KMS-11 (cell line): Measurements from ENCODE around the gene DSCAM.

ENCODE experiments used
- H2AFZ ChIP-seq: fragments of 200-600 bp; sonication (generic); 2 replicates; pipeline ENCODE4 v1.6.1; 2016; ENCODE audit warnings: antibody characterized with exemption, mixed run types, low read depth
- H3K27ac ChIP-seq: fragments of 200-600 bp; sonication (generic); 2 replicates; pipeline ENCODE4 v1.6.1; 2016; ENCODE audit warnings: mild to moderate bottlenecking, mixed run types
- H3K27me3 ChIP-seq: fragments of 200-600 bp; sonication (generic); 2 replicates; pipeline ENCODE4 v1.6.1; 2017; ENCODE audit warnings: mild to moderate bottlenecking, low read depth, mixed run types, moderate library complexity; ENCODE audit not compliant: insufficient read depth
- H3K36me3 ChIP-seq: fragments of 200-600 bp; sonication (generic); 2 replicates; pipeline ENCODE4 v1.6.1; 2017; ENCODE audit warnings: mild to moderate bottlenecking, mixed run types; ENCODE audit not compliant: insufficient read depth
- H3K4me1 ChIP-seq: fragments of 200-600 bp; sonication (generic); 2 replicates; pipeline ENCODE4 v1.6.1; 2016; ENCODE audit warnings: mild to moderate bottlenecking, low read depth, mixed run types; ENCODE audit not compliant: poor library complexity, severe bottlenecking
- H3K4me2 ChIP-seq: fragments of 200-600 bp; sonication (generic); 2 replicates; pipeline ENCODE4 v1.7.0; 2016; ENCODE audit warnings: mild to moderate bottlenecking, mixed run types
- H3K4me3 ChIP-seq: fragments of 200-600 bp; sonication (generic); IDR thresholded peaks from 2 replicates; pipeline ENCODE4 v1.6.1; 2017; ENCODE audit warnings: low read depth, low read length, mixed read lengths; ENCODE audit not compliant: insufficient read depth
- H3K79me2 ChIP-seq: fragments of 200-600 bp; sonication (generic); 2 replicates; pipeline ENCODE4 v1.6.1; 2016; ENCODE audit warnings: low read depth, mixed run types; ENCODE audit not compliant: insufficient read depth
- H3K9ac ChIP-seq: fragments of 200-600 bp; sonication (generic); 2 replicates; pipeline ENCODE4 v1.6.1; 2016; ENCODE audit warnings: mild to moderate bottlenecking, mixed run types
- H4K20me1 ChIP-seq: fragments of 200-600 bp; sonication (generic); 2 replicates; pipeline ENCODE4 v1.6.1; 2016; ENCODE audit warnings: mild to moderate bottlenecking, mixed run types; ENCODE audit not compliant: insufficient read depth
- TF ChIP-seq, protein P1 (sequence below): fragments of 200-600 bp; sonication (generic); conservative IDR thresholded peaks from 2 replicates; pipeline ENCODE4 v1.6.1; 2017; ENCODE audit warnings: low read depth, mild to moderate bottlenecking, antibody characterized with exemption, low read length, moderate library complexity, mixed read lengths

The DSCAM gene

GRCh38 chr21:40850071-40850470, 3.1 kb upstream of the DSCAM start:
- Histone ChIP-seq H3K36me3 (no peaks in the 10 kb centered on the region), H2AFZ (no peak overlapping the region), H3K4me1 (peaks cover 7% of the 10 kb centered on the region), H4K20me1 (no peaks in the 10 kb centered on the region), H3K27me3 (no peaks in the 10 kb centered on the region), H3K9ac (no peak overlapping the region), H3K4me2 (peak overlapping the region; percentile 26; the same call in 1 of the 2 replicates), H3K4me3 (no peak overlapping the region), H3K27ac (no peak overlapping the region), H3K79me2 (no peaks in the 10 kb centered on the region)
- TF ChIP-seq, protein P1, sequence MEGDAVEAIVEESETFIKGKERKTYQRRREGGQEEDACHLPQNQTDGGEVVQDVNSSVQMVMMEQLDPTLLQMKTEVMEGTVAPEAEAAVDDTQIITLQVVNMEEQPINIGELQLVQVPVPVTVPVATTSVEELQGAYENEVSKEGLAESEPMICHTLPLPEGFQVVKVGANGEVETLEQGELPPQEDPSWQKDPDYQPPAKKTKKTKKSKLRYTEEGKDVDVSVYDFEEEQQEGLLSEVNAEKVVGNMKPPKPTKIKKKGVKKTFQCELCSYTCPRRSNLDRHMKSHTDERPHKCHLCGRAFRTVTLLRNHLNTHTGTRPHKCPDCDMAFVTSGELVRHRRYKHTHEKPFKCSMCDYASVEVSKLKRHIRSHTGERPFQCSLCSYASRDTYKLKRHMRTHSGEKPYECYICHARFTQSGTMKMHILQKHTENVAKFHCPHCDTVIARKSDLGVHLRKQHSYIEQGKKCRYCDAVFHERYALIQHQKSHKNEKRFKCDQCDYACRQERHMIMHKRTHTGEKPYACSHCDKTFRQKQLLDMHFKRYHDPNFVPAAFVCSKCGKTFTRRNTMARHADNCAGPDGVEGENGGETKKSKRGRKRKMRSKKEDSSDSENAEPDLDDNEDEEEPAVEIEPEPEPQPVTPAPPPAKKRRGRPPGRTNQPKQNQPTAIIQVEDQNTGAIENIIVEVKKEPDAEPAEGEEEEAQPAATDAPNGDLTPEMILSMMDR: no peak

- no peak overlapping the region for H3K27ac ChIP-seq
- TF ChIP-seq, protein P1: no peak
- peaks cover 7% of the 10 kb centered on the region for H3K4me1 ChIP-seq
- H3K36me3 ChIP-seq: no peaks in the 10 kb centered on the region
- no peak overlapping the region for H3K4me3 ChIP-seq
- no peak overlapping the region for H3K9ac ChIP-seq
- H2AFZ ChIP-seq: no peak overlapping the region
- H3K27me3 ChIP-seq: no peaks in the 10 kb centered on the region
- H4K20me1 ChIP-seq: no peaks in the 10 kb centered on the region
- no peak overlapping the region for H3K4me2 ChIP-seq
- H3K79me2 ChIP-seq: no peaks in the 10 kb centered on the region
Observed at GRCh38 chr21:40847951-40848350, 993 bp upstream of the DSCAM start.

DNA sequence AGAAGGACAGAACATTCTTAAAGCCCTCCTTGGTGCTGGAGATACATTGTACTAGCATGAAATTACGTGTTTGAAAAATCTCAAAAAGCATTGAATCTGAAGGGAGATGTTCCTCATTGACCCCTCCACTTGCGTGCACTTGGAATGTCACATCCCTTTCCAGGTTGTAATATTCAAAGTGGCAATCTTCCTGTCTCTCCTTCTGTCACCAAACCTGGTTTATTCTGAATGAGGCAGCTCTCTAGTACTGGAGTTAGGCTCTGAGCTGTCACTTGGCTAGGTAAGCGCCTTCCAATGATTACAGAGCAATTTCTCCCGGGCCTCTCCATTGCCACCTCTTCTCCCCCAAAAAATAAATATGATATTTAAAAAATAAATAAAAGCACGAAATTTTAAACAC, 855 bp downstream of the DSCAM start:
- TF ChIP-seq, protein P1: no peak
- Histone ChIP-seq H3K4me1 (peaks cover 7% of the 10 kb centered on the region), H3K9ac (no peak overlapping the region), H4K20me1 (no peaks in the 10 kb centered on the region), H3K36me3 (no peaks in the 10 kb centered on the region), H3K27ac (no peak overlapping the region), H3K4me3 (no peak overlapping the region), H2AFZ (no peak overlapping the region), H3K27me3 (no peaks in the 10 kb centered on the region), H3K79me2 (no peaks in the 10 kb centered on the region), H3K4me2 (no peak overlapping the region)

DNA sequence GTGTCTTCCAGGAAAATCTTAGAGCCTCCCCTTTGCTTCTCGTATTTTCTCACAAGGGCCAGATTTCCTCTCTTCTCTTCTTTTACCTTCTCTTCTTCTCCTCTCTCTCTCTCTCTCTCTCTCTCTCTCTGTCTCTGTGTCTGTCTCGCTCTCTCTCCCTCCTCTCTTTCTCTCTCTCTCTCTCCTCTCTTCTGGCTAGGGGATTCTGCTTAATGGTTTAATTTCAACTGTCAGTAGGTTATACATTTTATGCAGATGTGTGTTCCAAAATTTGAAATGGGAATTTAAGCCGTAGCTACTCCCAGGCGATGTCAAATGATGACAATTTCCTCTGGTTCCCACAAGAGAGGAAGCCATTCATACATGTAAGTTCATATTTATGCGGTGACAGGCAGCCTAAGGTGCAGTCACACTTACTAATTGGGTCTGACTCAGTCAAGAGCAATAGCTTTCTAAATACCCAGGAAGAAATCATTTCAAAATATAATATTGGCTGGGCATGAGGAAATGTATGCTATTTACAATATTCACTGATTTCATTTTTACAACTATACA, 1.4 kb downstream of the DSCAM start:
- Histone ChIP-seq H3K36me3 (no peaks in the 10 kb centered on the region), H3K4me1 (peaks cover 7% of the 10 kb centered on the region), H4K20me1 (no peaks in the 10 kb centered on the region), H3K4me2 (no peak overlapping the region), H3K4me3 (no peak overlapping the region), H3K79me2 (no peaks in the 10 kb centered on the region), H3K27me3 (no peaks in the 10 kb centered on the region), H2AFZ (no peak overlapping the region), H3K27ac (no peak overlapping the region), H3K9ac (no peak overlapping the region)
- TF ChIP-seq, protein P1: no peak
